ENCODE measurements around the gene SQSTM1.

Gene SQSTM1

DNA sequence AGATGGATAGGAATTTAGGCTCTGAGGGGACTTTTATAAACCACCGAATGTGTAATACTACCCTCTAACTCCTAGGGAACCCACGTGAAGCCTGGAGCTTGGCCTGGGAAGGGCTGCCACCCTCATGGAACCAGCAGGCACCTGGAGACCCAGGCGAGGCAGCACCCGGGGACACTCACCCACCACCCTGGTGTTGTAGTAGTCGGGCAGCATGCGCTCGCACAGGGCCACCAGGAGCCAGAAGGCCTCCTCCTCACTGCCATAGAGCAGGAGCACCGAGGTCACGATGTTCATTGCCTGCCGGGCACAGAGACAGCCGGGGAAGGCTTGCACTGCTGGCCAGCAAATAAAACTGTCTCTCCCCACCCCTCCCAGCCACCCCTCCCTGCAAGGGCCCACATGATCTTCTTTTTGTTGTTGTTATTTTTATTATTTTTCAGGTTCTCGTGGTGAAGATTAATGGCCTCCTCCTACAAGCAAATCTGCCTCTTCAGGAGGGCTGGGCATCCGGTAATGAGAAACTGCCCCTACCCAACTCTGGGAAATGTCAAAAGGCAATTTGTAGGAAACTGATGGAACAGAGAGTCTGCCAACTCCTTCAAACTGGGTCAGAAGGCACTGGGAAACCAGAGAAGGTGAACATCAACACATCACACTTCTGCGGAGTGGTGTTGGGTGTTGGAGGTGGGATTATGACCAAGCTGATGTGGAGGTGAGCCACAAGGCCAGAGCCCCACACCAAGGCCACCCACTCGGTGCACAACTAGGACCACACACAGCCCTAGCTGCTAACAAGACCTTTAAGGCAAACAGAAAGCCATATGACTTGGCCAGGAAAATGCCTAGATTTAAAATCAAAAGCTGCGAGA, 55.3 kb downstream of the SQSTM1 start:
- H3K4me3 ChIP-seq (ENCODE audit: control insufficient read depth, low read depth, low read length), result no peak overlapping the region
- no peak for DNase-seq (ENCODE audit: low read depth)
- TF ChIP-seq, protein P1, sequence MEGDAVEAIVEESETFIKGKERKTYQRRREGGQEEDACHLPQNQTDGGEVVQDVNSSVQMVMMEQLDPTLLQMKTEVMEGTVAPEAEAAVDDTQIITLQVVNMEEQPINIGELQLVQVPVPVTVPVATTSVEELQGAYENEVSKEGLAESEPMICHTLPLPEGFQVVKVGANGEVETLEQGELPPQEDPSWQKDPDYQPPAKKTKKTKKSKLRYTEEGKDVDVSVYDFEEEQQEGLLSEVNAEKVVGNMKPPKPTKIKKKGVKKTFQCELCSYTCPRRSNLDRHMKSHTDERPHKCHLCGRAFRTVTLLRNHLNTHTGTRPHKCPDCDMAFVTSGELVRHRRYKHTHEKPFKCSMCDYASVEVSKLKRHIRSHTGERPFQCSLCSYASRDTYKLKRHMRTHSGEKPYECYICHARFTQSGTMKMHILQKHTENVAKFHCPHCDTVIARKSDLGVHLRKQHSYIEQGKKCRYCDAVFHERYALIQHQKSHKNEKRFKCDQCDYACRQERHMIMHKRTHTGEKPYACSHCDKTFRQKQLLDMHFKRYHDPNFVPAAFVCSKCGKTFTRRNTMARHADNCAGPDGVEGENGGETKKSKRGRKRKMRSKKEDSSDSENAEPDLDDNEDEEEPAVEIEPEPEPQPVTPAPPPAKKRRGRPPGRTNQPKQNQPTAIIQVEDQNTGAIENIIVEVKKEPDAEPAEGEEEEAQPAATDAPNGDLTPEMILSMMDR (conservative IDR thresholded peaks at IDR 0.05; ENCODE audit: control insufficient read depth, insufficient read depth, low read depth, low read length), result no peak

DNA sequence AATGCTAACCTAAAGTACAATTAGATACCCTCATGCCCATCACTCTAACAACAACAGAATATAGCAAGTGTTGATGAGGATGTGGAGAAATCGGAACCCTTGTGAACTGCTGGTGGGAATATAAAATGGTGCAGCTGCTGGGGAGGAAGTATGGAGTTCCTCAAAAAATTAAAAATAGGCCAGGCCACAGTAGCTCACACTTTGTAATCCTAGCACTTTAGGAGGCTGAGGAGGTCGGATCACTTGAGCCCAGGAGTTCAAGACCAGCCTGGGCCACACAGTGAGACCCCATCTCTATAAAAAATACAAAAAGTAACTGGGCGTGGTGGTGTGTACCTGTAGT, 55.9 kb downstream of the SQSTM1 start:
- DNase-seq (ENCODE audit: low read depth), result no peak
- TF ChIP-seq, protein P1 (conservative IDR thresholded peaks at IDR 0.05; ENCODE audit: control insufficient read depth, insufficient read depth, low read depth, low read length), result no peak
- no peak overlapping the region for H3K4me3 ChIP-seq (ENCODE audit: control insufficient read depth, low read depth, low read length)

DNA sequence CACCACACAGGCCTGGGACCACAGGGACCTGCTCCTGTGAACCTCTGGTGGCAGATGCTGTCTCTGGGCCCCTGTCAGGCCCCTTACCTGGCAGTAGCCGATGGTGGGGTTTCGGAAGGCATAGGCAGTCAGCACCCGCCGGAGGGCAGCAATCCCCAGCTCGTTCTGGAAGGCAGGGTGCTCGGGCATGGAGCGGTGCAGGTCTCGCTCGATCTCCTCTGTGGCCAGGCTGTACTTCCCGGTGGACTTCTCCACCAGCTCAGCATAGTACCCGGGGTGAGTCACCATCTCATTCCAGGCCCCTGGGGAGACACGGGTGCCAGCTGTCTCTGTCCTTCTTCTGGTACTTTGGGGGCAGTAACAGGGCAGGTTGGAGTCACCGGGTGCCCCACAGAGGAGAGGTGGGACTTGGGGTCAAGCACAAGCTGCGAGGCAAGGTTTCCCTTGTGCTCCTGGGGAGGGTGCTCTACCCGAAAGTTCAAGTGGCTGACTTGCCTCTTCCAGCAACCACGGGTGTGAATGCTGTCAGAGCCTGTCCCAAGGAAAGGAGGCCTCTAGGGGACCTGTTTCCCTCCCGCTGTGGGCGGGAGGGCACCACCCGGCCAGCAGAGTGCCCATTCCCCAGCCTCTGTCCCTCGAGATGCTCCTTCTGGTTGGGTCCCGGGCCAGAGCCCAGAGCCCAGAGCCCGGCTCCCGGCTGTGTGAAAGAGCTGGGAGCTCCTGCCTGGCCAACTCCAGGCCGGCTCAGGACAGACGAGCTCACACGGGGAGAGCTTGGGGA, 57.7 kb downstream of the SQSTM1 start:
- no peak overlapping the region for H3K4me3 ChIP-seq (ENCODE audit: control insufficient read depth, low read depth, low read length)
- peak; percentile 12 for DNase-seq (ENCODE audit: low read depth)
- TF ChIP-seq, protein P1 (conservative IDR thresholded peaks at IDR 0.05; ENCODE audit: control insufficient read depth, insufficient read depth, low read depth, low read length), result no peak

DNA sequence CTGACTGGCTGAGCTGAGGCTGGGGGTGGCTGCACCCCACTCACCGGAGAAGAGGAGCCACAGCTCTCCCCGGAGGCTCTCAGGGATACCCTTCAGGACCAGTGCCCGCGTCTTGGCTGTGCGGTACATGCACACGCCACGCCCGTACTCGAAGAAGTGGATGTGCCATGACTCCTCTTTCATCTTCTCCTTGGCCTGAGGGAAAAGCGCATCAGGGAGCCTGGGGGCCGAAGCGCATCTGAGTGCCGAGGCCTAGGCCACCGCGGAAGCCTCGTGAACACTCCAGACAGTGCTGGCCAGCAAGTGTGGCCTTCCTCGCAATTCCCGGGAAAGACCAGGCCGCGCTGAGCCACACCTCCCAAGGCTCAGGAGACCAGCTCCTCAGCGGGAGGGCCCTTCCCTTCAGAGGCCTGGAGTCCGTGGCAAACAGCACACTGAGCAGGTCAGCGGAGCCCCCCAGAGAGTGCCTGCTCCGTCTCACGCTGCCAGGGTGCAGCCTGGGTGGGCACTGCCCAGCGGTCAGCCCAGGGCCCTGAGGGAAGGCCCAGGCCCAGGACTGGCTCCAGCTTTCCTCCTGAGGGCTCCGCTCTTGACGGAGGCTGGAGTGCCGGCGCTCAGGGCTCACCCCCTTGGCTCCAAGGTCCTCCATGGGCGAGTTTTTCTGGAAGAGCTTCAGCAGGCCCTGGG, 58.4 kb downstream of the SQSTM1 start:
- TF ChIP-seq, protein P1 (conservative IDR thresholded peaks at IDR 0.05; ENCODE audit: control insufficient read depth, insufficient read depth, low read depth, low read length), result no peak
- DNase-seq (ENCODE audit: low read depth), result no peak
- H3K4me3 ChIP-seq (ENCODE audit: control insufficient read depth, low read depth, low read length), result no peak overlapping the region

DNA sequence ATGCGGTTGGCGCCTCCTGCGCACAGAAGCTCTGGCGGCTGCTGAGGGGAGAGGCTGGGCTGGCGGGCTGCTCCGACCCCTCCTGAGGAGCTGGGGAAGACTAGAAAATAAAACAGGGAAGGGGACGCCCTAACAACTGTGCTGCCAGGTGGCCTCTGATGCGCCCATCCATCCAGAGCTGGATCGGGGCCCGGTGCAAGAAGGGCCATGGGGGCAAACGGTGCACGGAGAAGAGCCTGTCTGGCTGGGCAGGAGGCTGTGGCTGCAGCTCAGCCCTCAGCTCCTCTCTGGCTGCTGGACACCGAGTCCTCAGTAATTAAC, 58.9 kb downstream of the SQSTM1 start:
- TF ChIP-seq, protein P1 (conservative IDR thresholded peaks at IDR 0.05; ENCODE audit: control insufficient read depth, insufficient read depth, low read depth, low read length), result no peak
- no peak overlapping the region for H3K4me3 ChIP-seq (ENCODE audit: control insufficient read depth, low read depth, low read length)
- DNase-seq (ENCODE audit: low read depth), result no peak

DNA sequence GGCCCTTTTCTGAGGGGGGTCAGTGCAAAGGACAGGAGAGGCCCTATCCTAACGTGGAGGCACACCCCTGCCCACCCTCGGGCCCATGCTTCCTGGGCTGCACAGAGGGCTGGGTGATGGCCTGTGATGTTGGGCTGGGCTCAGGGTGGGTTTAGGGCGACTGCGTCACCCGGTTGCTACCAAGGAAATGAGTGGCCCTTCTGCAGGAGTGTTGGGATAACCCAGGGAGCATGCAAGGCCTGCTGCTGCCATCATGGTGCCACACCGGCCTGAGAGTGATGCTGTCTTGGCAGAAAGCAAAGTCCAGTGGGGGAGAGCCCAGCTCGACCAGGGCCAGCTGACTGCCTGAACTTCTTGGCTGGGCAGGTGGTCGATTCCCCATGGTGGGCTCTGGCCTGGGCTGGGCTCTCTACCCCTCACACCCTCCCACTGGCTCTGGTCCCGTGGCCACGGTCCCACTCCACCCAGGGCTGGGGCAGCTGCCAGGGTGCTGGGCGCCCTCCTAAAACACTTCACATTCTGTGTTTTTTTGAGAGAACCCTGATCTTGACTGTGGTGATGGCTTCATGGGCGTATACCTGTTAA, 59.5 kb downstream of the SQSTM1 start:
- DNase-seq (ENCODE audit: low read depth), result no peak
- no peak overlapping the region for H3K4me3 ChIP-seq (ENCODE audit: control insufficient read depth, low read depth, low read length)
- TF ChIP-seq, protein P1 (conservative IDR thresholded peaks at IDR 0.05; ENCODE audit: control insufficient read depth, insufficient read depth, low read depth, low read length), result no peak
